WTC11 (cell line): ENCODE measurements around the gene CHRM4.

Source experiments
- CREM ChIP-seq: sonication (generic); formaldehyde crosslinking; IDR thresholded peaks from 2 replicates; pipeline ENCODE4 v1.8.1; 2022; ENCODE audit warnings: mild to moderate bottlenecking, missing genetic modification reagents, moderate library complexity
- ELF4 ChIP-seq: sonication (generic); formaldehyde crosslinking; IDR thresholded peaks from 2 replicates; pipeline ENCODE4 v1.8.1; 2022; ENCODE audit warnings: low read depth, mild to moderate bottlenecking, moderate library complexity, missing genetic modification reagents
- JUN ChIP-seq: sonication (generic); formaldehyde crosslinking; IDR thresholded peaks from 2 replicates; pipeline ENCODE4 v1.8.0; 2023; ENCODE audit warnings: mild to moderate bottlenecking, missing genetic modification reagents
- KAT7 ChIP-seq: sonication (generic); formaldehyde crosslinking; IDR thresholded peaks from 2 replicates; pipeline ENCODE4 v1.8.1; 2023; ENCODE audit warnings: missing genetic modification reagents, mild to moderate bottlenecking, borderline replicate concordance
- NR2C2 ChIP-seq: sonication (generic); formaldehyde crosslinking; IDR thresholded peaks from 2 replicates; pipeline ENCODE4 v1.8.0; 2022; ENCODE audit warnings: mild to moderate bottlenecking, missing genetic modification reagents
- SOX15 ChIP-seq: fragments of 250-450 bp; sonication (Bioruptor Pico); IDR thresholded peaks from 2 replicates; pipeline ENCODE4 v1.9.0; 2021; ENCODE audit warnings: mild to moderate bottlenecking
- ZNF121 ChIP-seq: sonication (generic); formaldehyde crosslinking; IDR thresholded peaks from 2 replicates; pipeline ENCODE4 v1.8.0; 2023; ENCODE audit warnings: missing genetic modification reagents
- ZNF232 ChIP-seq: sonication (generic); formaldehyde crosslinking; IDR thresholded peaks from 2 replicates; pipeline ENCODE4 v1.8.0; 2022; ENCODE audit warnings: mild to moderate bottlenecking, missing genetic modification reagents
- ZNF317 ChIP-seq: sonication (generic); formaldehyde crosslinking; IDR thresholded peaks from 2 replicates; pipeline ENCODE4 v1.8.1; 2023; ENCODE audit warnings: low read depth, mild to moderate bottlenecking, moderate library complexity, missing genetic modification reagents, borderline replicate concordance
- TF ChIP-seq, protein P1 (sequence below): fragments of 200-600 bp; IDR thresholded peaks from 2 replicates; pipeline ENCODE4 v1.8.0; 2022; ENCODE audit warnings: antibody characterized with exemption
- TF ChIP-seq, protein P2 (sequence below): sonication (generic); formaldehyde crosslinking; conservative IDR thresholded peaks from 2 replicates; pipeline ENCODE4 v1.8.1; 2022; ENCODE audit warnings: mild to moderate bottlenecking, missing genetic modification reagents
- TF ChIP-seq, protein P3 (sequence below): sonication (generic); formaldehyde crosslinking; IDR thresholded peaks from 2 replicates; pipeline ENCODE4 v1.8.1; 2023; ENCODE audit warnings: mild to moderate bottlenecking, missing genetic modification reagents
- TF ChIP-seq, protein P4 (sequence below): sonication (generic); formaldehyde crosslinking; IDR thresholded peaks from 2 replicates; pipeline ENCODE4 v1.8.0; 2022; ENCODE audit warnings: missing genetic modification reagents

DNA sequence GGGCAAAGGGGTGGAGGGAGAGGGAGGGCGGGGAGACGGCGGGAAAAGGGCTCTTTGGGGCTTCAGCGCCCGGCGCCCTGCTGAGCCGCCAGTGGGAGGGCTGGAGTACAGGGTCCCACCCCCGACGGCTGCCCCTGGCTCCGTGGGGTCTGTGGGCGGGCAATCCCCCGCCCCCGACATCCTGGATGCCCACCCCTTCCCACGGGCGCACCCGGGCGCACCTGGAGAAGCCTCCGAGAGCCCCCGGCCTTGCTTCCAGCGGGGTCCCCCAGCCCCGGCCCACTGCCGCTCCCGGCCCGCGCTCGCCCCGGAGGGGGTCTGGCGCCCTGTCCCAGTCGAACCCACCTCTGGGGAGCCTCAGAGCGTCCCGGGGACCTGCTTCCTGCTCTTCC is 394 bp downstream of the CHRM4 start:
- TF ChIP-seq, protein P1, sequence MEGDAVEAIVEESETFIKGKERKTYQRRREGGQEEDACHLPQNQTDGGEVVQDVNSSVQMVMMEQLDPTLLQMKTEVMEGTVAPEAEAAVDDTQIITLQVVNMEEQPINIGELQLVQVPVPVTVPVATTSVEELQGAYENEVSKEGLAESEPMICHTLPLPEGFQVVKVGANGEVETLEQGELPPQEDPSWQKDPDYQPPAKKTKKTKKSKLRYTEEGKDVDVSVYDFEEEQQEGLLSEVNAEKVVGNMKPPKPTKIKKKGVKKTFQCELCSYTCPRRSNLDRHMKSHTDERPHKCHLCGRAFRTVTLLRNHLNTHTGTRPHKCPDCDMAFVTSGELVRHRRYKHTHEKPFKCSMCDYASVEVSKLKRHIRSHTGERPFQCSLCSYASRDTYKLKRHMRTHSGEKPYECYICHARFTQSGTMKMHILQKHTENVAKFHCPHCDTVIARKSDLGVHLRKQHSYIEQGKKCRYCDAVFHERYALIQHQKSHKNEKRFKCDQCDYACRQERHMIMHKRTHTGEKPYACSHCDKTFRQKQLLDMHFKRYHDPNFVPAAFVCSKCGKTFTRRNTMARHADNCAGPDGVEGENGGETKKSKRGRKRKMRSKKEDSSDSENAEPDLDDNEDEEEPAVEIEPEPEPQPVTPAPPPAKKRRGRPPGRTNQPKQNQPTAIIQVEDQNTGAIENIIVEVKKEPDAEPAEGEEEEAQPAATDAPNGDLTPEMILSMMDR = no peak
- TF ChIP-seq ZNF121 (CRISPR knock-in tag) (no peak), CREM (no peak), ZNF232 (CRISPR knock-in tag) (no peak), SOX15 (no peak), ELF4 (no peak), JUN (CRISPR knock-in tag) (no peak), ZNF317 (CRISPR knock-in tag) (no peak), NR2C2 (CRISPR knock-in tag) (no peak), KAT7 (CRISPR knock-in tag) (no peak)
- TF ChIP-seq, protein P2, sequence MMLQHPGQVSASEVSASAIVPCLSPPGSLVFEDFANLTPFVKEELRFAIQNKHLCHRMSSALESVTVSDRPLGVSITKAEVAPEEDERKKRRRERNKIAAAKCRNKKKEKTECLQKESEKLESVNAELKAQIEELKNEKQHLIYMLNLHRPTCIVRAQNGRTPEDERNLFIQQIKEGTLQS = no peak
- TF ChIP-seq, protein P3, sequence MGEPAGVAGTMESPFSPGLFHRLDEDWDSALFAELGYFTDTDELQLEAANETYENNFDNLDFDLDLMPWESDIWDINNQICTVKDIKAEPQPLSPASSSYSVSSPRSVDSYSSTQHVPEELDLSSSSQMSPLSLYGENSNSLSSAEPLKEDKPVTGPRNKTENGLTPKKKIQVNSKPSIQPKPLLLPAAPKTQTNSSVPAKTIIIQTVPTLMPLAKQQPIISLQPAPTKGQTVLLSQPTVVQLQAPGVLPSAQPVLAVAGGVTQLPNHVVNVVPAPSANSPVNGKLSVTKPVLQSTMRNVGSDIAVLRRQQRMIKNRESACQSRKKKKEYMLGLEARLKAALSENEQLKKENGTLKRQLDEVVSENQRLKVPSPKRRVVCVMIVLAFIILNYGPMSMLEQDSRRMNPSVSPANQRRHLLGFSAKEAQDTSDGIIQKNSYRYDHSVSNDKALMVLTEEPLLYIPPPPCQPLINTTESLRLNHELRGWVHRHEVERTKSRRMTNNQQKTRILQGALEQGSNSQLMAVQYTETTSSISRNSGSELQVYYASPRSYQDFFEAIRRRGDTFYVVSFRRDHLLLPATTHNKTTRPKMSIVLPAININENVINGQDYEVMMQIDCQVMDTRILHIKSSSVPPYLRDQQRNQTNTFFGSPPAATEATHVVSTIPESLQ (CRISPR knock-in tag) = no peak
- TF ChIP-seq, protein P4, sequence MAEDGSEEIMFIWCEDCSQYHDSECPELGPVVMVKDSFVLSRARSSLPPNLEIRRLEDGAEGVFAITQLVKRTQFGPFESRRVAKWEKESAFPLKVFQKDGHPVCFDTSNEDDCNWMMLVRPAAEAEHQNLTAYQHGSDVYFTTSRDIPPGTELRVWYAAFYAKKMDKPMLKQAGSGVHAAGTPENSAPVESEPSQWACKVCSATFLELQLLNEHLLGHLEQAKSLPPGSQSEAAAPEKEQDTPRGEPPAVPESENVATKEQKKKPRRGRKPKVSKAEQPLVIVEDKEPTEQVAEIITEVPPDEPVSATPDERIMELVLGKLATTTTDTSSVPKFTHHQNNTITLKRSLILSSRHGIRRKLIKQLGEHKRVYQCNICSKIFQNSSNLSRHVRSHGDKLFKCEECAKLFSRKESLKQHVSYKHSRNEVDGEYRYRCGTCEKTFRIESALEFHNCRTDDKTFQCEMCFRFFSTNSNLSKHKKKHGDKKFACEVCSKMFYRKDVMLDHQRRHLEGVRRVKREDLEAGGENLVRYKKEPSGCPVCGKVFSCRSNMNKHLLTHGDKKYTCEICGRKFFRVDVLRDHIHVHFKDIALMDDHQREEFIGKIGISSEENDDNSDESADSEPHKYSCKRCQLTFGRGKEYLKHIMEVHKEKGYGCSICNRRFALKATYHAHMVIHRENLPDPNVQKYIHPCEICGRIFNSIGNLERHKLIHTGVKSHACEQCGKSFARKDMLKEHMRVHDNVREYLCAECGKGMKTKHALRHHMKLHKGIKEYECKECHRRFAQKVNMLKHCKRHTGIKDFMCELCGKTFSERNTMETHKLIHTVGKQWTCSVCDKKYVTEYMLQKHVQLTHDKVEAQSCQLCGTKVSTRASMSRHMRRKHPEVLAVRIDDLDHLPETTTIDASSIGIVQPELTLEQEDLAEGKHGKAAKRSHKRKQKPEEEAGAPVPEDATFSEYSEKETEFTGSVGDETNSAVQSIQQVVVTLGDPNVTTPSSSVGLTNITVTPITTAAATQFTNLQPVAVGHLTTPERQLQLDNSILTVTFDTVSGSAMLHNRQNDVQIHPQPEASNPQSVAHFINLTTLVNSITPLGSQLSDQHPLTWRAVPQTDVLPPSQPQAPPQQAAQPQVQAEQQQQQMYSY (CRISPR knock-in tag) = no peak
